H1 (cell line): ENCODE measurements around the gene WNT7A. TPM values are rescaled to one million over a fixed set of nuclear protein-coding genes. Genes with fewer than 3 reads are reported as not detected.

Experiments
- CTCF ChIA-PET: fragments of 300-600 bp; sonication (Branson Sonifier 250); formaldehyde crosslinking; loops from one replicate; lab custom pipeline; 2021; ENCODE audit not compliant: partially characterized antibody; lab: Charles Lee
- POLR2A ChIA-PET: fragments of 300-600 bp; sonication (Branson Sonifier 250); formaldehyde crosslinking; loops from one replicate; lab custom pipeline; 2021; ENCODE audit warnings: inconsistent platforms; ENCODE audit not compliant: partially characterized antibody; lab: Charles Lee
- DNase-seq, 2 experiments: peaks; one replicate each; pipeline versions ENCODE4 v3.0.0 to v3.0.0-alpha.2; 2010 to 2022; ENCODE audit warnings: low spot score in 2 of 2, low read depth in 1 of 2, mixed read lengths in 1 of 2
- FAIRE-seq: peaks from 2 replicates; lab custom pipeline; 2011; peaks lifted over from hg19 to GRCh38; lab: Jason Lieb, UNC
- H2AFZ ChIP-seq: 2 replicates; pipeline ENCODE4 v1.8.1; 2012; ENCODE audit warnings: low read length, inconsistent platforms
- H2AK5ac ChIP-seq: 2 replicates; pipeline ENCODE4 v1.6.1; 2013; ENCODE audit warnings: low read depth, low read length
- H2BK120ac ChIP-seq: replicated peaks from 2 replicates; pipeline ENCODE3; 2013; ENCODE audit warnings: low read depth, low read length, inconsistent platforms
- H2BK12ac ChIP-seq: 2 replicates; pipeline ENCODE4 v1.6.1; 2013; ENCODE audit warnings: low read depth, low read length
- H2BK15ac ChIP-seq: 2 replicates; pipeline ENCODE4 v1.6.1; 2013; ENCODE audit warnings: low read length
- H2BK20ac ChIP-seq: 2 replicates; pipeline ENCODE4 v1.6.1; 2013; ENCODE audit warnings: low read length
- H2BK5ac ChIP-seq: 2 replicates; pipeline ENCODE4 v1.6.1; 2013; ENCODE audit warnings: low read depth, low read length
- H3K14ac ChIP-seq: 2 replicates; pipeline ENCODE4 v1.6.1; 2013; ENCODE audit warnings: inconsistent platforms; ENCODE audit not compliant: insufficient read length
- H3K18ac ChIP-seq: 2 replicates; pipeline ENCODE4 v1.6.1; 2013; ENCODE audit warnings: low read length; ENCODE audit errors: extremely low read depth
- H3K23ac ChIP-seq: 2 replicates; pipeline ENCODE4 v1.6.1; 2013; ENCODE audit warnings: inconsistent platforms; ENCODE audit not compliant: insufficient read length
- H3K23me2 ChIP-seq: 2 replicates; pipeline ENCODE4 v1.6.1; 2013; ENCODE audit warnings: low read depth, low read length
- H3K27ac ChIP-seq: 2 replicates; pipeline ENCODE4 v1.6.1; 2011; ENCODE audit warnings: low read depth, low read length, inconsistent platforms
- H3K27me3 ChIP-seq, 4 experiments: replicated peaks in 1 of 4; 1 replicate in 1 of 4; 2 replicates in 3 of 4; pipeline versions ENCODE4 v1.6.1 to v1.8.1; 2011 to 2013; ENCODE audit warnings: low read length in 3 of 4, mild to moderate bottlenecking in 3 of 4, inconsistent platforms in 2 of 4, mixed read lengths in 2 of 4, moderate library complexity in 1 of 4; ENCODE audit not compliant: control insufficient read depth in 3 of 4, insufficient read depth in 3 of 4; ENCODE audit errors: extremely low read depth in 1 of 4
- H3K36me3 ChIP-seq, 4 experiments: 2 replicates each; pipeline versions ENCODE4 v1.6.1 to v1.8.1; 2011 to 2013; ENCODE audit warnings: mild to moderate bottlenecking in 4 of 4, low read length in 3 of 4, moderate library complexity in 2 of 4, control low read depth in 1 of 4, inconsistent platforms in 1 of 4; ENCODE audit not compliant: insufficient read depth in 4 of 4, control insufficient read depth in 2 of 4
- H3K4ac ChIP-seq: replicated peaks from 2 replicates; pipeline ENCODE3; 2013; ENCODE audit warnings: low read length, low read depth, mixed read lengths, inconsistent platforms; ENCODE audit not compliant: insufficient read length
- H3K4me1 ChIP-seq, 4 experiments: replicated peaks in 1 of 4; 1 replicate in 1 of 4; 2 replicates in 3 of 4; pipeline versions ENCODE4 v1.6.1 to v1.8.1; 2011 to 2013; ENCODE audit warnings: low read length in 3 of 4, inconsistent platforms in 2 of 4, mixed read lengths in 1 of 4; ENCODE audit not compliant: insufficient read depth in 4 of 4, control insufficient read depth in 3 of 4
- H3K4me2 ChIP-seq, 2 experiments: 2 replicates each; pipeline versions ENCODE4 v1.6.1 to v1.8.1; 2011 to 2013; ENCODE audit warnings: low read depth in 2 of 2, low read length in 2 of 2, control low read depth in 1 of 2, inconsistent platforms in 1 of 2, mild to moderate bottlenecking in 1 of 2; ENCODE audit not compliant: insufficient read depth in 1 of 2
- H3K4me3 ChIP-seq, 4 experiments: fragments of 200-600, 300-600 bp in 1 of 4; sonication (generic), shearing (Covaris generic), sonication (Bioruptor Twin) in 1 of 4; 2 replicates each; pipeline versions ENCODE4 v1.5.1 to v1.8.1; 2011 to 2016; ENCODE audit warnings: low read length in 4 of 4, low read depth in 3 of 4, control low read depth in 2 of 4, inconsistent platforms in 2 of 4, mild to moderate bottlenecking in 2 of 4, mixed read lengths in 1 of 4, moderate library complexity in 1 of 4; ENCODE audit not compliant: insufficient read depth in 2 of 4; ENCODE audit errors: extremely low read depth in 1 of 4
- H3K56ac ChIP-seq: replicated peaks from 2 replicates; pipeline ENCODE3; 2013; ENCODE audit warnings: low read depth, mild to moderate bottlenecking, mixed read lengths, low read length, inconsistent platforms; ENCODE audit not compliant: insufficient read length
- H3K79me1 ChIP-seq: 2 replicates; pipeline ENCODE4 v1.6.1; 2013; ENCODE audit warnings: low read depth, low read length, control low read depth
- H3K79me2 ChIP-seq, 2 experiments: 2 replicates each; pipeline versions ENCODE4 v1.6.1 to v1.8.1; 2012 to 2013; ENCODE audit warnings: low read length in 2 of 2, mild to moderate bottlenecking in 2 of 2, inconsistent platforms in 1 of 2; ENCODE audit not compliant: insufficient read depth in 2 of 2, control insufficient read depth in 1 of 2
- H3K9ac ChIP-seq, 4 experiments: replicated peaks in 1 of 4; 1 replicate in 1 of 4; 2 replicates in 3 of 4; pipeline versions ENCODE4 v1.6.1 to v1.8.1; 2011 to 2013; ENCODE audit warnings: low read depth in 3 of 4, low read length in 3 of 4, control low read depth in 2 of 4, mild to moderate bottlenecking in 2 of 4, moderate library complexity in 2 of 4, inconsistent platforms in 1 of 4; ENCODE audit errors: extremely low read depth in 1 of 4
- H3K9me3 ChIP-seq, 2 experiments: 2 replicates each; pipeline versions ENCODE4 v1.6.1 to v1.8.1; 2012 to 2013; ENCODE audit warnings: mild to moderate bottlenecking in 2 of 2, moderate library complexity in 2 of 2, control low read depth in 1 of 2, inconsistent platforms in 1 of 2, low read depth in 1 of 2, low read length in 1 of 2, mixed read lengths in 1 of 2; ENCODE audit not compliant: insufficient read depth in 2 of 2
- H4K20me1 ChIP-seq, 2 experiments: replicated peaks in 1 of 2; 2 replicates each; pipeline versions ENCODE3 to v1.8.1; 2011 to 2013; ENCODE audit warnings: inconsistent platforms in 2 of 2, low read length in 2 of 2, mild to moderate bottlenecking in 1 of 2; ENCODE audit not compliant: insufficient read depth in 2 of 2, control insufficient read depth in 1 of 2
- H4K5ac ChIP-seq: 2 replicates; pipeline ENCODE4 v1.6.1; 2013; ENCODE audit warnings: low read length, low read depth, mixed read lengths, inconsistent platforms; ENCODE audit not compliant: insufficient read length
- H4K8ac ChIP-seq: 2 replicates; pipeline ENCODE4 v1.8.0; 2013; ENCODE audit warnings: mild to moderate bottlenecking, moderate library complexity, low read length, inconsistent platforms; ENCODE audit not compliant: insufficient read depth; ENCODE audit errors: extremely low read depth
- H4K91ac ChIP-seq: replicated peaks from 2 replicates; pipeline ENCODE3; 2013; ENCODE audit warnings: low read length, mixed read lengths, inconsistent platforms; ENCODE audit not compliant: insufficient read length
- CTCF ChIP-seq, 3 experiments: IDR thresholded peaks; 1 replicate in 2 of 3; 2 replicates in 1 of 3; pipeline versions ENCODE4 v1.5.1 to v1.6.1; 2011; ENCODE audit warnings: low read length in 3 of 3, mild to moderate bottlenecking in 3 of 3, inconsistent platforms in 2 of 3, low read depth in 1 of 3, moderate library complexity in 1 of 3; ENCODE audit not compliant: insufficient read depth in 1 of 3; ENCODE audit errors: control extremely low read depth in 1 of 3
- POLR2A ChIP-seq, 2 experiments: IDR thresholded peaks; 1 replicate in 1 of 2; 2 replicates in 1 of 2; pipeline ENCODE4 v1.6.1; 2011; ENCODE audit warnings: low read depth in 2 of 2, low read length in 2 of 2, mild to moderate bottlenecking in 2 of 2; ENCODE audit errors: control extremely low read depth in 1 of 2
- RAD21 ChIP-seq, 2 experiments: IDR thresholded peaks in 1 of 2; conservative IDR thresholded peaks in 1 of 2; 2 replicates each; pipeline ENCODE4 v1.6.1; 2011; ENCODE audit warnings: low read depth in 2 of 2, low read length in 2 of 2, improper control_type of control experiment in 1 of 2, inconsistent platforms in 1 of 2, mild to moderate bottlenecking in 1 of 2, moderate library complexity in 1 of 2
- SIN3A ChIP-seq, 2 experiments: IDR thresholded peaks in 1 of 2; conservative IDR thresholded peaks in 1 of 2; 2 replicates each; pipeline ENCODE4 v1.6.1; 2011 to 2012; ENCODE audit warnings: low read length in 2 of 2, improper control_type of control experiment in 1 of 2, low read depth in 1 of 2, mild to moderate bottlenecking in 1 of 2
- TCF12 ChIP-seq: IDR thresholded peaks from 2 replicates; pipeline ENCODE4 v1.6.1; 2011; ENCODE audit warnings: low read depth, mild to moderate bottlenecking, low read length
- TEAD4 ChIP-seq: IDR thresholded peaks from 2 replicates; pipeline ENCODE4 v1.6.1; 2012; ENCODE audit warnings: low read depth, low read length, inconsistent platforms, mixed read lengths
- YY1 ChIP-seq: IDR thresholded peaks from 2 replicates; pipeline ENCODE4 v1.6.1; 2011; ENCODE audit warnings: low read depth, mild to moderate bottlenecking, low read length
- WGBS, 2 experiments: shearing (Covaris generic) in 1 of 2; methylation state at CpG; one replicate each; pipeline versions ENCODE4 v1.1.6 to v1.1.7; 2013 to 2015; ENCODE audit warnings: low lambda C conversion rate in 2 of 2, mixed read lengths in 2 of 2, inconsistent platforms in 1 of 2, low coverage in 1 of 2, missing lambda C conversion rate in 1 of 2; ENCODE audit not compliant: insufficient replicate concordance in 2 of 2, insufficient coverage in 1 of 2, insufficient read length in 1 of 2; ENCODE audit errors: extremely low coverage in 1 of 2, missing lambda C conversion rate in 1 of 2; 5-methylcytosine and 5-hydroxymethylcytosine counted together
- polyA plus RNA-seq, 7 experiments: library from polyadenylated mRNA; depleted of rRNA in 3 of 7; stranded (reverse) in 5 of 7; unstranded in 2 of 7; fragments of >200 nt in 5 of 7; fragments of 200-250 nt in 2 of 7; gene quantifications; 1 replicate in 5 of 7; 2 replicates in 1 of 7; 4 replicates in 1 of 7; pipeline versions ENCODE4 v1.2.1 to v1.2.3, GENCODE V29; 2011 to 2013; ENCODE audit warnings: missing spikeins in 2 of 7, mixed read lengths in 2 of 7
- total RNA-seq: library from RNA; stranded (reverse); fragmentation: NEBNext Ultra II Directional; extraction: Animal tissue kit (Norgen Biotek cat#: 25700); gene quantifications from 2 replicates; pipeline ENCODE4 v1.2.1, GENCODE V29; 2021

The WNT7A gene
- total and polyA plus RNA-seq, 2 of the 8 experiments (the other 6 are each of a cell fraction or from before 2014, with no cell fraction given): 0.02 TPM; not detected in 1

GRCh38 chr3:13896473-13897154 is 16.7 kb upstream of the WNT7A start:
- peak overlapping the region in 1 of 4 experiments; percentile 79; a peak in 2 of 8 replicates for H3K4me3 ChIP-seq
- no peak overlapping the region for H3K27ac ChIP-seq
- H2BK12ac ChIP-seq: no peak overlapping the region
- no peak overlapping the region for H3K56ac ChIP-seq
- H4K8ac ChIP-seq: no peak overlapping the region
- 0 out of 2 replicates have a peak, but pooled peaks have one; percentile 36 for TF ChIP-seq TCF12
- TF ChIP-seq TEAD4: 0 out of 2 replicates have a peak, but pooled peaks have one; percentile 35
- TF ChIP-seq YY1: peak; percentile 93
- peak; percentile 97 to 99 for TF ChIP-seq RAD21 (IDR thresholded peaks at IDR 0.05 in 1 of 2, conservative IDR thresholded peaks at IDR 0.05 in 1 of 2; ENCODE audit: low read depth in 2 of 2, low read length in 2 of 2)
- TF ChIP-seq POLR2A (IDR thresholded peaks at IDR 0.05; ENCODE audit: control extremely low read depth in 1 of 2, low read depth in 2 of 2, low read length in 2 of 2): no peak
- peak; percentile 25 to 88 (median 80) for TF ChIP-seq CTCF (IDR thresholded peaks at IDR 0.05; ENCODE audit: control extremely low read depth in 1 of 3, insufficient read depth in 1 of 3, low read depth in 1 of 3, low read length in 3 of 3)
- TF ChIP-seq SIN3A (conservative IDR thresholded peaks at IDR 0.05 in 1 of 2, IDR thresholded peaks at IDR 0.05 in 1 of 2; ENCODE audit: low read depth in 1 of 2, low read length in 2 of 2): no peak
- no peaks in the 10 kb centered on the region for H3K79me2 ChIP-seq
- H4K91ac ChIP-seq: no peak overlapping the region
- no peak overlapping the region for H2BK20ac ChIP-seq
- CTCF ChIA-PET: interaction anchor here (0.6 to 6.1 kb wide), 39 partner anchors 8 to 608 kb away, joined by 3 to 123 read pairs (median 4); partner anchors contain the start of genes CHCHD4, TMEM43 and XPC
- H3K4me2 ChIP-seq: peak overlapping the region; percentile 77 to 93; a peak in 3 of 4 replicates
- FAIRE-seq (peak; percentile 52), DNase-seq (peak in 1 of 2 experiments; percentile 55)
- no peak overlapping the region for H2BK120ac ChIP-seq
- no peaks in the 10 kb centered on the region for H3K36me3 ChIP-seq
- H2BK15ac ChIP-seq: no peak overlapping the region
- peaks cover 8 to 24% (median 20%) of the 10 kb centered on the region in 4 experiments for H3K27me3 ChIP-seq
- H3K9ac ChIP-seq: no peak overlapping the region
- no peak overlapping the region for H4K5ac ChIP-seq
- no peak overlapping the region for H3K14ac ChIP-seq
- H3K4ac ChIP-seq: no peak overlapping the region
- no peak overlapping the region for H2AFZ ChIP-seq
- peaks cover 0 to 2% of the 10 kb centered on the region in 2 experiments for H4K20me1 ChIP-seq
- peaks cover 0 to 13% (median 8%) of the 10 kb centered on the region in 4 experiments; a peak in 4 of 7 replicates for H3K4me1 ChIP-seq
- peaks cover 8% of the 10 kb centered on the region; the same call in 1 of the 2 replicates for H3K23me2 ChIP-seq
- POLR2A ChIA-PET: interaction anchor here (1.1 to 4.9 kb wide), 5 partner anchors 218 to 282 kb away, joined by 3 to 46 read pairs (median 4); partner anchors contain the start of genes CHCHD4, LSM3, TMEM43 and XPC
- H3K9me3 ChIP-seq: peaks cover 9 to 18% of the 10 kb centered on the region in 2 experiments; a peak in 2 of 4 replicates
- no peaks in the 10 kb centered on the region for H3K79me1 ChIP-seq
- no peak overlapping the region for H3K23ac ChIP-seq
- H3K18ac ChIP-seq: no peak overlapping the region
- WGBS, 2 experiments: 35% methylated on average over 12 of the region's 12 CpGs; no CpG with 5 or more reads in 1 of the 2 experiments
- H2BK5ac ChIP-seq: no peak overlapping the region
- H2AK5ac ChIP-seq: no peak overlapping the region
